HEK293 (cell line): ENCODE data around the gene OR1J2.

Experiments used
- CTCF ChIA-PET: fragments of 350-600 bp; formaldehyde crosslinking; extraction: SDS; loops from one replicate; lab custom pipeline; 2021; ENCODE audit warnings: antibody characterized with exemption; lab: Yijun Ruan, JAX
- POLR2A ChIA-PET: fragments of 300-600 bp; formaldehyde crosslinking; extraction: SDS; loops from one replicate; lab custom pipeline; 2020; ENCODE audit warnings: antibody characterized with exemption, inconsistent platforms; lab: Yijun Ruan, JAX
- H3K27ac ChIP-seq: fragments of 200-500 bp; sonication (Bioruptor generic); 2 replicates; pipeline ENCODE4 v1.5.1; 2014; ENCODE audit warnings: low read depth, low read length, control low read depth, inconsistent platforms; ENCODE audit errors: extremely low read depth
- H3K36me3 ChIP-seq, 2 experiments: fragments of 200-500 bp in 1 of 2; sonication (Bioruptor generic) in 1 of 2; 1 replicate in 1 of 2; 2 replicates in 1 of 2; pipeline ENCODE4 v1.5.1; 2014 to 2017; ENCODE audit warnings: inconsistent platforms in 2 of 2, low read length in 2 of 2; ENCODE audit not compliant: control insufficient read depth in 2 of 2, insufficient read depth in 1 of 2
- H3K4me1 ChIP-seq: fragments of 200-500 bp; sonication (Bioruptor generic); 2 replicates; pipeline ENCODE4 v1.5.1; 2014; ENCODE audit warnings: mild to moderate bottlenecking, low read length, inconsistent platforms; ENCODE audit not compliant: control insufficient read depth, insufficient read depth
- H3K4me3 ChIP-seq: 2 replicates; pipeline ENCODE4 v1.5.1; 2011; ENCODE audit warnings: low read depth, mild to moderate bottlenecking, control low read depth, low read length, moderate library complexity
- H3K9me3 ChIP-seq: fragments of 200-500 bp; sonication (Bioruptor generic); 2 replicates; pipeline ENCODE4 v1.5.1; 2014; ENCODE audit warnings: low read depth, low read length, inconsistent platforms; ENCODE audit not compliant: control insufficient read depth, insufficient read depth
- BCL11B ChIP-seq: fragments of 450-650 bp; formaldehyde crosslinking; IDR thresholded peaks from 2 replicates; pipeline ENCODE4 v1.5.1; 2016; ENCODE audit warnings: low read depth, missing biosample characterization, missing genetic modification characterization
- GLI4 ChIP-seq: fragments of 450-650 bp; formaldehyde crosslinking; IDR thresholded peaks from 2 replicates; pipeline ENCODE4 v1.5.1; 2016; ENCODE audit warnings: missing biosample characterization, missing genetic modification characterization
- OSR2 ChIP-seq: fragments of 450-650 bp; formaldehyde crosslinking; IDR thresholded peaks from 2 replicates; pipeline ENCODE4 v1.5.1; 2016; ENCODE audit warnings: missing biosample characterization, missing genetic modification characterization
- PATZ1 ChIP-seq: fragments of 450-650 bp; formaldehyde crosslinking; IDR thresholded peaks from 2 replicates; pipeline ENCODE4 v1.5.1; 2016; ENCODE audit warnings: missing biosample characterization, missing genetic modification characterization
- SP7 ChIP-seq: fragments of 450-650 bp; formaldehyde crosslinking; IDR thresholded peaks from 2 replicates; pipeline ENCODE4 v1.5.1; 2016; ENCODE audit warnings: missing biosample characterization, missing genetic modification characterization
- ZBTB10 ChIP-seq: fragments of 450-650 bp; formaldehyde crosslinking; IDR thresholded peaks from 2 replicates; pipeline ENCODE4 v1.5.1; 2016; ENCODE audit warnings: missing biosample characterization, missing genetic modification characterization
- ZFHX2 ChIP-seq: fragments of 450-650 bp; formaldehyde crosslinking; conservative IDR thresholded peaks from 2 replicates; pipeline ENCODE4 v1.5.1; 2016; ENCODE audit warnings: missing biosample characterization, missing genetic modification characterization
- ZNF157 ChIP-seq: fragments of 450-650 bp; formaldehyde crosslinking; IDR thresholded peaks from 2 replicates; pipeline ENCODE4 v1.5.1; 2016; ENCODE audit warnings: missing biosample characterization, missing genetic modification characterization
- ZNF184 ChIP-seq: fragments of 450-650 bp; IDR thresholded peaks from 2 replicates; pipeline ENCODE4 v1.5.1; 2018; ENCODE audit warnings: missing biosample characterization, mild to moderate bottlenecking, missing genetic modification characterization
- ZNF324 ChIP-seq: fragments of 450-650 bp; formaldehyde crosslinking; IDR thresholded peaks from 2 replicates; pipeline ENCODE4 v1.5.1; 2016; ENCODE audit warnings: missing biosample characterization, missing genetic modification characterization
- ZNF488 ChIP-seq: fragments of 450-650 bp; formaldehyde crosslinking; IDR thresholded peaks from 2 replicates; pipeline ENCODE4 v1.5.1; 2016; ENCODE audit warnings: missing biosample characterization, missing genetic modification characterization
- ZNF501 ChIP-seq: fragments of 450-650 bp; formaldehyde crosslinking; IDR thresholded peaks from 2 replicates; pipeline ENCODE4 v1.5.1; 2016; ENCODE audit warnings: missing biosample characterization, missing genetic modification characterization
- ZNF510 ChIP-seq: fragments of 450-650 bp; formaldehyde crosslinking; IDR thresholded peaks from 2 replicates; pipeline ENCODE4 v1.5.1; 2018; ENCODE audit warnings: mild to moderate bottlenecking, missing genetic modification characterization, missing biosample characterization; ENCODE audit not compliant: insufficient replicate concordance
- ZNF571 ChIP-seq: fragments of 450-650 bp; formaldehyde crosslinking; IDR thresholded peaks from 2 replicates; pipeline ENCODE4 v1.5.0; 2017; ENCODE audit warnings: missing biosample characterization, missing genetic modification characterization
- ZNF654 ChIP-seq: fragments of 450-650 bp; formaldehyde crosslinking; IDR thresholded peaks from 2 replicates; pipeline ENCODE4 v1.5.1; 2016; ENCODE audit warnings: low read depth, missing biosample characterization, missing genetic modification characterization
- ZNF660 ChIP-seq: fragments of 450-650 bp; IDR thresholded peaks from 2 replicates; pipeline ENCODE4 v1.5.1; 2018; ENCODE audit warnings: missing biosample characterization, mild to moderate bottlenecking, missing genetic modification characterization
- ZNF776 ChIP-seq: fragments of 450-650 bp; formaldehyde crosslinking; IDR thresholded peaks from 2 replicates; pipeline ENCODE4 v1.5.0; 2017; ENCODE audit warnings: missing biosample characterization, missing genetic modification characterization, borderline replicate concordance
- ZNF837 ChIP-seq: fragments of 450-650 bp; formaldehyde crosslinking; IDR thresholded peaks from 2 replicates; pipeline ENCODE4 v1.5.1; 2016; ENCODE audit warnings: missing biosample characterization, missing genetic modification characterization
- TF ChIP-seq, protein P1 (sequence below): fragments of 450-650 bp; formaldehyde crosslinking; IDR thresholded peaks from 2 replicates; pipeline ENCODE4 v1.5.1; 2017; ENCODE audit warnings: missing biosample characterization, missing genetic modification characterization
- TF ChIP-seq, protein P2 (sequence below): fragments of 450-650 bp; formaldehyde crosslinking; IDR thresholded peaks from 2 replicates; pipeline ENCODE4 v1.5.1; 2017; ENCODE audit warnings: missing biosample characterization, missing genetic modification characterization

OR1J2 gene

DNA sequence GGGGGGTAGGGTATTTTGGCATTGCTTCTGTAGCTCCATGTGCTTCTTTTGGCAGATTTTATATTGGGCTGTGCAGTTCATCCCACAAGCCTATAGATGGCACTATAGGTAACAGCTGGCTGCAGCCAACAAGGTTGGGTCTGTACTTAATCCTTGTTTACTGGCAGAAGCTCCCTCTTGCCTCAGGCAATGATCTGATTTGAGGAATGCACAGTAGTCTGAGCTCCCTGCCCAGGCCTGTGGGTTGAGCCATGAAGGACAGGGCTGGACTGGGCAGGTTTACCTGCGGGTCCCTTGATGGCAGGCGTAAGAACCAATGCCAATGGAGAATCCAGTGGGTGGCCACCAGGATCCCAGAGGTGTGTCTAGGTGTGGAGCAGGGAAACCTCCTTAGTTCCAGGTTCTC is 11.7 kb upstream of the OR1J2 start:
- POLR2A ChIA-PET = no interaction called here
- no peak overlapping the region for H3K27ac ChIP-seq
- H3K4me3 ChIP-seq = no peak overlapping the region
- H3K9me3 ChIP-seq = no peaks in the 10 kb centered on the region
- no peaks in the 10 kb centered on the region for H3K4me1 ChIP-seq
- TF ChIP-seq ZNF654 = peak; percentile 38
- TF ChIP-seq, protein P1, sequence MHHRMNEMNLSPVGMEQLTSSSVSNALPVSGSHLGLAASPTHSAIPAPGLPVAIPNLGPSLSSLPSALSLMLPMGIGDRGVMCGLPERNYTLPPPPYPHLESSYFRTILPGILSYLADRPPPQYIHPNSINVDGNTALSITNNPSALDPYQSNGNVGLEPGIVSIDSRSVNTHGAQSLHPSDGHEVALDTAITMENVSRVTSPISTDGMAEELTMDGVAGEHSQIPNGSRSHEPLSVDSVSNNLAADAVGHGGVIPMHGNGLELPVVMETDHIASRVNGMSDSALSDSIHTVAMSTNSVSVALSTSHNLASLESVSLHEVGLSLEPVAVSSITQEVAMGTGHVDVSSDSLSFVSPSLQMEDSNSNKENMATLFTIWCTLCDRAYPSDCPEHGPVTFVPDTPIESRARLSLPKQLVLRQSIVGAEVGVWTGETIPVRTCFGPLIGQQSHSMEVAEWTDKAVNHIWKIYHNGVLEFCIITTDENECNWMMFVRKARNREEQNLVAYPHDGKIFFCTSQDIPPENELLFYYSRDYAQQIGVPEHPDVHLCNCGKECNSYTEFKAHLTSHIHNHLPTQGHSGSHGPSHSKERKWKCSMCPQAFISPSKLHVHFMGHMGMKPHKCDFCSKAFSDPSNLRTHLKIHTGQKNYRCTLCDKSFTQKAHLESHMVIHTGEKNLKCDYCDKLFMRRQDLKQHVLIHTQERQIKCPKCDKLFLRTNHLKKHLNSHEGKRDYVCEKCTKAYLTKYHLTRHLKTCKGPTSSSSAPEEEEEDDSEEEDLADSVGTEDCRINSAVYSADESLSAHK (tag by site-specific recombination) = no peak
- TF ChIP-seq, all 188 proteins: peak for 1
- CTCF ChIA-PET = interaction anchor here (0.5 to 2.4 kb wide), 41 partner anchors 9 to 904 kb away, joined by 3 to 23 read pairs (median 4); partner anchors contain the start of gene OR1J2
- H3K36me3 ChIP-seq = no peaks in the 10 kb centered on the region

GRCh38 chr9:122506964-122507363 is 3.6 kb upstream of the OR1J2 start:
- TF ChIP-seq PATZ1 (tag by site-specific recombination) (no peak), BCL11B (tag by site-specific recombination) (no peak), ZNF184 (tag by site-specific recombination) (no peak), GLI4 (tag by site-specific recombination) (no peak), ZNF510 (tag by site-specific recombination) (no peak), OSR2 (tag by site-specific recombination) (no peak), ZNF837 (tag by site-specific recombination) (no peak), ZNF157 (no peak), ZNF488 (tag by site-specific recombination) (no peak), ZNF776 (no peak), ZNF324 (tag by site-specific recombination) (no peak), ZNF501 (tag by site-specific recombination) (no peak), SP7 (tag by site-specific recombination) (no peak), ZFHX2 (tag by site-specific recombination) (no peak), ZNF660 (tag by site-specific recombination) (no peak), ZBTB10 (tag by site-specific recombination) (no peak), ZNF571 (tag by site-specific recombination) (no peak)
- TF ChIP-seq, protein P2, sequence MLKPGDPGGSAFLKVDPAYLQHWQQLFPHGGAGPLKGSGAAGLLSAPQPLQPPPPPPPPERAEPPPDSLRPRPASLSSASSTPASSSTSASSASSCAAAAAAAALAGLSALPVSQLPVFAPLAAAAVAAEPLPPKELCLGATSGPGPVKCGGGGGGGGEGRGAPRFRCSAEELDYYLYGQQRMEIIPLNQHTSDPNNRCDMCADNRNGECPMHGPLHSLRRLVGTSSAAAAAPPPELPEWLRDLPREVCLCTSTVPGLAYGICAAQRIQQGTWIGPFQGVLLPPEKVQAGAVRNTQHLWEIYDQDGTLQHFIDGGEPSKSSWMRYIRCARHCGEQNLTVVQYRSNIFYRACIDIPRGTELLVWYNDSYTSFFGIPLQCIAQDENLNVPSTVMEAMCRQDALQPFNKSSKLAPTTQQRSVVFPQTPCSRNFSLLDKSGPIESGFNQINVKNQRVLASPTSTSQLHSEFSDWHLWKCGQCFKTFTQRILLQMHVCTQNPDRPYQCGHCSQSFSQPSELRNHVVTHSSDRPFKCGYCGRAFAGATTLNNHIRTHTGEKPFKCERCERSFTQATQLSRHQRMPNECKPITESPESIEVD = no peak
- TF ChIP-seq, all 188 proteins: peak for 0
- Histone ChIP-seq H3K9me3 (no peaks in the 10 kb centered on the region), H3K27ac (no peak overlapping the region), H3K4me1 (no peaks in the 10 kb centered on the region), H3K4me3 (no peak overlapping the region), H3K36me3 (no peaks in the 10 kb centered on the region)
- CTCF ChIA-PET = interaction anchor here (2.4 kb wide), 1 partner anchor 8 kb away, joined by 23 read pairs; no protein-coding TSS in a partner anchor
- POLR2A ChIA-PET = no interaction called here
